Measurements from ENCODE around the gene COL8A2.

Gene COL8A2

DNA sequence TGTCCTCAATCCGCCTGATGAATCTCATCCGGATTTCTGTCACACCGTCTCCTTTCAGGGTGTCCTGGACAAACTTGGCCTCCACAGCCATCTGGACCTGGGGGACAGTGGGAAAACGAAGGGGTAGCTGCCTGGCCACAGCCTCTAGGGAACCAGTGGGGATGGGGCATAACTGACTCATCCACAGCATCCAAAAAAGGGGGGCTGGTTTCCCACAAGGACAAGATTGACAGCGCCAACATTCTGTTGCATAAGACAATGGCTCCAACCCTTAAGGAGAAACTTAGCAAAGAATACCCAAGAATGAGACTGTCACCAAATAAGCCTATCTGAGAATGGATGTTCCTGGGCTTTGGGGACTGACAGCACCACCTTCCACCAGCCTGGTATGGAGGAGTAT lies 12.2 kb upstream of the COL8A2 start:
- Histone ChIP-seq H3K4me1 (ENCODE audit: insufficient read depth, poor library complexity, severe bottlenecking) (peaks cover 40% of the 10 kb centered on the region), H3K36me3 (ENCODE audit: low read depth) (peaks cover 38% of the 10 kb centered on the region), H3K9me3 (ENCODE audit: severe bottlenecking) (no peaks in the 10 kb centered on the region), H3K27me3 (ENCODE audit: insufficient read depth, poor library complexity, severe bottlenecking) (no peaks in the 10 kb centered on the region), H3K27ac (ENCODE audit: poor library complexity, severe bottlenecking) (peak overlapping the region; percentile 76), H3K4me3 (ENCODE audit: severe bottlenecking) (no peak overlapping the region)
- no peak for TF ChIP-seq CTCF (IDR thresholded peaks at IDR 0.05; ENCODE audit: poor library complexity, severe bottlenecking)
- DNase-seq (ENCODE audit: low spot score) (no peak), ATAC-seq (ENCODE audit: low read depth) (no peak)

DNA sequence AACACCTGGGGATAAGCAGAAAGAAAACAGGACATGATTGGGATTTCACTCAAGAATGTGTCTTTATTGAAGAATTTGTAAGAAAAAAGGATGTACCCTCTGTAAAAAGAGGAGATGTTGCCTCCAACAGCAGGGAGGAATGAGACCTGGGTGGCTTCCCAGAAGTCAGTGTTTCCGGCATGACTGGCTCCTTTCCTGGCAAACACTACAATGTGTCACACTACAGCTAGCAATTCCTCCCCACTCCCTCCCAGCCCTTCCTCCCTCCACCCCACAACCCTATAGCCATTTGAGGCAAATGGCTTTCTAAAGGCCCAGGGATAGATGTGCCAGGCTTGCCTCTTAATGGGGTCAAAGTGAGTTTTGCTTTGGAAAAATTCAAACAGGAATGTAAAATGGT lies 11.5 kb upstream of the COL8A2 start:
- Histone ChIP-seq H3K4me3 (ENCODE audit: severe bottlenecking) (no peak overlapping the region), H3K9me3 (ENCODE audit: severe bottlenecking) (no peaks in the 10 kb centered on the region), H3K27ac (ENCODE audit: poor library complexity, severe bottlenecking) (peak overlapping the region; percentile 76), H3K27me3 (ENCODE audit: insufficient read depth, poor library complexity, severe bottlenecking) (no peaks in the 10 kb centered on the region), H3K36me3 (ENCODE audit: low read depth) (peaks cover 37% of the 10 kb centered on the region), H3K4me1 (ENCODE audit: insufficient read depth, poor library complexity, severe bottlenecking) (peaks cover 40% of the 10 kb centered on the region)
- no peak for TF ChIP-seq CTCF (IDR thresholded peaks at IDR 0.05; ENCODE audit: poor library complexity, severe bottlenecking)
- ATAC-seq (ENCODE audit: low read depth) (peak; percentile 50), DNase-seq (ENCODE audit: low spot score) (no peak)

GRCh38 chr1:36135796-36136195 lies 10.8 kb upstream of the COL8A2 start:
- H3K4me1 ChIP-seq (ENCODE audit: insufficient read depth, poor library complexity, severe bottlenecking) = peaks cover 36% of the 10 kb centered on the region
- H3K36me3 ChIP-seq (ENCODE audit: low read depth) = peaks cover 32% of the 10 kb centered on the region
- no peaks in the 10 kb centered on the region for H3K27me3 ChIP-seq (ENCODE audit: insufficient read depth, poor library complexity, severe bottlenecking)
- ATAC-seq (ENCODE audit: low read depth) (no peak), DNase-seq (ENCODE audit: low spot score) (no peak)
- TF ChIP-seq CTCF (IDR thresholded peaks at IDR 0.05; ENCODE audit: poor library complexity, severe bottlenecking) = no peak
- no peak overlapping the region for H3K4me3 ChIP-seq (ENCODE audit: severe bottlenecking)
- peak overlapping the region; percentile 76 for H3K27ac ChIP-seq (ENCODE audit: poor library complexity, severe bottlenecking)
- no peaks in the 10 kb centered on the region for H3K9me3 ChIP-seq (ENCODE audit: severe bottlenecking)

DNA sequence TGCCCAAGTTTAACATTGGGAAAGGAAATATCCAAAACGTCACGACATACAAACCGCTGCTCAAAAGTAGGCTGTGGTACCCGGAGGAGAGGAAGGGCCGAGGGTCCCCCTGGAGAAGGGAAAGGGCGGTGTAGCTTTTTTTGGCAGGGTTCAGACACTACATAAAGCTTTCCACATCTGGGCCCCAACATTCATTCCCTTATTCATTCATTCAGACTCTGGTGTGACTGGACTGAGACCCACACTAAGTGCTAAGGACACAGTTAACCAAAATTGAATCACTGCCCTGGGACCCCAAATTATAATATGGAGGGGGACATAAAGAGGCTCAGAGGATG lies 10.3 kb upstream of the COL8A2 start:
- ATAC-seq (ENCODE audit: low read depth) (no peak), DNase-seq (ENCODE audit: low spot score) (no peak)
- Histone ChIP-seq H3K4me1 (ENCODE audit: insufficient read depth, poor library complexity, severe bottlenecking) (peaks cover 34% of the 10 kb centered on the region), H3K9me3 (ENCODE audit: severe bottlenecking) (no peaks in the 10 kb centered on the region), H3K27me3 (ENCODE audit: insufficient read depth, poor library complexity, severe bottlenecking) (no peaks in the 10 kb centered on the region), H3K36me3 (ENCODE audit: low read depth) (peaks cover 27% of the 10 kb centered on the region), H3K27ac (ENCODE audit: poor library complexity, severe bottlenecking) (peak overlapping the region; percentile 76), H3K4me3 (ENCODE audit: severe bottlenecking) (no peak overlapping the region)
- TF ChIP-seq CTCF (IDR thresholded peaks at IDR 0.05; ENCODE audit: poor library complexity, severe bottlenecking) = no peak

GRCh38 chr1:36134505-36135329 lies 9.7 kb upstream of the COL8A2 start:
- peak; percentile 77 for TF ChIP-seq CTCF (IDR thresholded peaks at IDR 0.05; ENCODE audit: poor library complexity, severe bottlenecking)

More at GRCh38 chr1:36134505-36135329, 9.7 kb upstream of the COL8A2 start:
- peak; percentile 89 for ATAC-seq (ENCODE audit: low read depth)
- Histone ChIP-seq H3K36me3 (ENCODE audit: low read depth) (peaks cover 21% of the 10 kb centered on the region), H3K4me1 (ENCODE audit: insufficient read depth, poor library complexity, severe bottlenecking) (peaks cover 34% of the 10 kb centered on the region), H3K9me3 (ENCODE audit: severe bottlenecking) (no peaks in the 10 kb centered on the region), H3K27me3 (ENCODE audit: insufficient read depth, poor library complexity, severe bottlenecking) (no peaks in the 10 kb centered on the region), H3K27ac (ENCODE audit: poor library complexity, severe bottlenecking) (peak overlapping the region; percentile 76), H3K4me3 (ENCODE audit: severe bottlenecking) (no peak overlapping the region)
- DNase-seq (ENCODE audit: low spot score) = peak; percentile 80

All from RWPE2 (cell line).